Muscle of leg (tissue), 11 donors: ENCODE results near the gene IGLL5. TPM values are rescaled to one million over a fixed set of nuclear protein-coding genes. Genes with fewer than 3 reads are reported as not detected.

Experiments
- DNase-seq: peaks from one replicate; pipeline ENCODE4 v3.0.0; 2013
- H3K27ac ChIP-seq: one replicate; pipeline ENCODE4 v1.5.1; 2013; ENCODE audit warnings: mild to moderate bottlenecking, low read length, control low read depth
- H3K27me3 ChIP-seq: one replicate; pipeline ENCODE4 v1.6.1; 2013; ENCODE audit warnings: low read length; ENCODE audit not compliant: control insufficient read depth, insufficient read depth
- H3K36me3 ChIP-seq: one replicate; pipeline ENCODE4 v1.6.1; 2013; ENCODE audit warnings: low read length; ENCODE audit not compliant: control insufficient read depth, insufficient read depth
- H3K4me1 ChIP-seq: one replicate; pipeline ENCODE4 v1.6.1; 2013; ENCODE audit warnings: low read length; ENCODE audit not compliant: control insufficient read depth, insufficient read depth
- H3K4me3 ChIP-seq: one replicate; pipeline ENCODE4 v1.5.1; 2013; ENCODE audit warnings: low read length, control low read depth
- H3K9me3 ChIP-seq: replicated peaks from 2 replicates; pipeline ENCODE4 v1.6.1; 2013; ENCODE audit warnings: low read depth, low read length; ENCODE audit not compliant: control insufficient read depth
- WGBS: methylation state at CpG from one replicate; pipeline ENCODE4 v1.1.5; 2013; ENCODE audit warnings: missing lambda C conversion rate; ENCODE audit not compliant: insufficient coverage; 5-methylcytosine and 5-hydroxymethylcytosine counted together
- polyA plus RNA-seq, 8 donors: library from polyadenylated mRNA; unstranded; fragments of 120-200 nt; gene quantifications; one replicate each; pipeline versions ENCODE4 v1.2.1 to v1.2.3, GENCODE V29; 2013; ENCODE audit warnings: inconsistent platforms in 1 of 8, low replicate concordance in 1 of 8; ENCODE audit not compliant: insufficient read length in 8 of 8, insufficient read depth in 1 of 8
- total RNA-seq: library from RNA; stranded (reverse); fragments of 120-200 nt; gene quantifications from one replicate; pipeline ENCODE4 v1.2.4, GENCODE V29; 2013

IGLL5 gene
- total and polyA plus RNA-seq, 9 donors: 0.13 to 0.57 (median 0.30) TPM; not detected in 4

- Histone ChIP-seq H3K9me3 (no peaks in the 10 kb centered on the region), H3K36me3 (no peaks in the 10 kb centered on the region), H3K27ac (no peak overlapping the region), H3K27me3 (no peaks in the 10 kb centered on the region), H3K4me1 (peaks cover 29% of the 10 kb centered on the region), H3K4me3 (no peak overlapping the region)
- DNase-seq: no peak
- 79% methylated on average over 9 of the region's 10 CpGs for WGBS
Measured at GRCh38 chr22:22933807-22934542, 46.4 kb downstream of the IGLL5 start.

- WGBS: 77% methylated on average over 8 of the region's 11 CpGs
- Histone ChIP-seq H3K36me3 (no peaks in the 10 kb centered on the region), H3K4me3 (no peak overlapping the region), H3K9me3 (no peaks in the 10 kb centered on the region), H3K27ac (no peak overlapping the region), H3K4me1 (peaks cover 26% of the 10 kb centered on the region), H3K27me3 (no peaks in the 10 kb centered on the region)
- no peak for DNase-seq
Measured at GRCh38 chr22:22934543-22935055, 47.0 kb downstream of the IGLL5 start.

- no peaks in the 10 kb centered on the region for H3K27me3 ChIP-seq
- no peaks in the 10 kb centered on the region for H3K36me3 ChIP-seq
- H3K27ac ChIP-seq: no peak overlapping the region
- H3K4me3 ChIP-seq: no peak overlapping the region
- H3K4me1 ChIP-seq: peaks cover 26% of the 10 kb centered on the region
- no peak for DNase-seq
- WGBS: 83% methylated on average over 3 of the region's 3 CpGs
- no peaks in the 10 kb centered on the region for H3K9me3 ChIP-seq
Measured at GRCh38 chr22:22935056-22935545, 47.5 kb downstream of the IGLL5 start.

- Histone ChIP-seq H3K9me3 (no peaks in the 10 kb centered on the region), H3K4me1 (peaks cover 26% of the 10 kb centered on the region), H3K36me3 (no peaks in the 10 kb centered on the region), H3K27me3 (no peaks in the 10 kb centered on the region), H3K4me3 (no peak overlapping the region), H3K27ac (no peak overlapping the region)
- peak; percentile 31 for DNase-seq
- 40% methylated on average over 2 of the region's 4 CpGs for WGBS
Measured at GRCh38 chr22:22935546-22936157, 48.0 kb downstream of the IGLL5 start.

GRCh38 chr22:22936180-22936914 lies 48.7 kb downstream of the IGLL5 start:
- DNase-seq: peak; percentile 51
- H3K36me3 ChIP-seq: no peaks in the 10 kb centered on the region
- no CpG with 5 or more reads among the region's 15 CpGs for WGBS

GRCh38 chr22:22936915-22937656 lies 49.5 kb downstream of the IGLL5 start:
- no peaks in the 10 kb centered on the region for H3K36me3 ChIP-seq
- DNase-seq: no peak
- H3K4me1 ChIP-seq: peaks cover 22% of the 10 kb centered on the region
- 73% methylated on average over 4 of the region's 6 CpGs for WGBS
- no peak overlapping the region for H3K27ac ChIP-seq
- H3K4me3 ChIP-seq: no peak overlapping the region
- no peaks in the 10 kb centered on the region for H3K27me3 ChIP-seq
- no peaks in the 10 kb centered on the region for H3K9me3 ChIP-seq

More at GRCh38 chr22:22936180-22936914, 48.7 kb downstream of the IGLL5 start:
- H3K9me3 ChIP-seq: no peaks in the 10 kb centered on the region
- H3K27me3 ChIP-seq: no peaks in the 10 kb centered on the region
- no peak overlapping the region for H3K4me3 ChIP-seq
- H3K27ac ChIP-seq: no peak overlapping the region
- peaks cover 26% of the 10 kb centered on the region for H3K4me1 ChIP-seq

- H3K27ac ChIP-seq: no peak overlapping the region
- H3K9me3 ChIP-seq: no peaks in the 10 kb centered on the region
- no peaks in the 10 kb centered on the region for H3K27me3 ChIP-seq
- DNase-seq: no peak
- no peaks in the 10 kb centered on the region for H3K36me3 ChIP-seq
- H3K4me1 ChIP-seq: peaks cover 20% of the 10 kb centered on the region
- WGBS: 79% methylated on average over 2 of the region's 3 CpGs
- no peak overlapping the region for H3K4me3 ChIP-seq
Measured at GRCh38 chr22:22937894-22938480, 50.4 kb downstream of the IGLL5 start.

- Histone ChIP-seq H3K27ac (no peak overlapping the region), H3K27me3 (no peaks in the 10 kb centered on the region), H3K36me3 (no peaks in the 10 kb centered on the region), H3K4me3 (no peak overlapping the region), H3K4me1 (peaks cover 20% of the 10 kb centered on the region), H3K9me3 (no peaks in the 10 kb centered on the region)
- no peak for DNase-seq
- WGBS: 92% methylated on average over 6 of the region's 8 CpGs
Measured at GRCh38 chr22:22938672-22939587, 51.3 kb downstream of the IGLL5 start.
